ENCODE measurements around the gene ZC3H12D. TPM values are rescaled to one million over a fixed set of nuclear protein-coding genes. Genes with fewer than 3 reads are reported as not detected.

The ZC3H12D gene
- total and polyA plus RNA-seq, 2 of the 8 experiments (the other 6 are each of a cell fraction or from before 2014, with no cell fraction given) = 0.05 to 0.07 TPM

DNA sequence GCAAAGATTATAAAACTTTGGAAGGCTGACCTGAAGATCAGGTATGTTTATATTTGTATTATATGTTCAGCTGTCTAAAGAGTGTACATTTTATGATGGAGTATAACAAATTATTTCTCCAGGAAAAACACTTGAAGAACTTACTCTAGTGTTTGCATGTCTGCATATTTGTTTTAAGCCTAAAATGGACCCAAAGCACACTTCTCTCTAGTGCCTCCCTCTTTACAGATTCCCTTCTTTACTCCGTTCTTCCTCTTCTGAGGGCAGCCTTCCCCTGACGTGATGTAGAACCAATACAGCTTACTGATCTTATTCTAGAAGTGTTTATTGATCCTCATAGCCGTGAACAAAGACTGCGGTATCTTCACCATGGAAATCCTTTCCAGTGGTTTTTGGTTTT, 70.8 kb downstream of the ZC3H12D start:
- POLR2A ChIA-PET (ENCODE audit: partially characterized antibody) = interaction anchor here (1.0 kb wide), 1 partner anchor 11 kb away, joined by 3 read pairs; no protein-coding TSS in a partner anchor
- no peak overlapping the region for H3K27ac ChIP-seq (ENCODE audit: low read depth, low read length)
- no peak overlapping the region for H3K18ac ChIP-seq (ENCODE audit: extremely low read depth, low read length)
- H3K4me3 ChIP-seq (ENCODE audit: extremely low read depth in 1 of 4, insufficient read depth in 2 of 4, low read depth in 3 of 4, low read length in 4 of 4) = no peak overlapping the region
- H3K23me2 ChIP-seq (ENCODE audit: low read depth, low read length) = no peaks in the 10 kb centered on the region
- CTCF ChIA-PET (ENCODE audit: partially characterized antibody) = interaction anchor here (1.4 kb wide), 1 partner anchor 18 kb away, joined by 3 read pairs; no protein-coding TSS in a partner anchor
- no peak overlapping the region for H2BK20ac ChIP-seq (ENCODE audit: low read length)
- H3K79me1 ChIP-seq (ENCODE audit: low read depth, low read length) = no peaks in the 10 kb centered on the region
- H3K79me2 ChIP-seq (ENCODE audit: control insufficient read depth in 1 of 2, insufficient read depth in 2 of 2, low read length in 2 of 2) = no peaks in the 10 kb centered on the region
- H3K4me1 ChIP-seq (replicated peaks in 1 of 4; ENCODE audit: control insufficient read depth in 3 of 4, insufficient read depth in 4 of 4, low read length in 3 of 4) = no peaks in the 10 kb centered on the region
- H2BK5ac ChIP-seq (ENCODE audit: low read depth, low read length) = no peak overlapping the region
- no peak overlapping the region for H3K4ac ChIP-seq (replicated peaks; ENCODE audit: insufficient read length, low read depth, low read length)
- no peak overlapping the region for H3K9ac ChIP-seq (replicated peaks in 1 of 4; ENCODE audit: extremely low read depth in 1 of 4, low read depth in 3 of 4, low read length in 3 of 4)
- 90% methylated on average over 4 of the region's 4 CpGs; no CpG with 5 or more reads in 1 of the 2 experiments for WGBS, 2 experiments (ENCODE audit: extremely low coverage in 1 of 2, insufficient coverage in 1 of 2, insufficient read length in 1 of 2, insufficient replicate concordance in 2 of 2, low coverage in 1 of 2, low lambda C conversion rate in 2 of 2, missing lambda C conversion rate in 1 of 2)
- FAIRE-seq = no peak
- no peak overlapping the region for H2BK15ac ChIP-seq (ENCODE audit: low read length)
- H2BK12ac ChIP-seq (ENCODE audit: low read depth, low read length) = no peak overlapping the region
- H3K27me3 ChIP-seq (replicated peaks in 1 of 4; ENCODE audit: control insufficient read depth in 3 of 4, extremely low read depth in 1 of 4, insufficient read depth in 3 of 4, low read length in 3 of 4) = no peaks in the 10 kb centered on the region
- H2BK120ac ChIP-seq (replicated peaks; ENCODE audit: low read depth, low read length) = no peak overlapping the region
- H2AK5ac ChIP-seq (ENCODE audit: low read depth, low read length) = no peak overlapping the region
- H4K8ac ChIP-seq (ENCODE audit: extremely low read depth, insufficient read depth, low read length) = no peak overlapping the region
- H3K14ac ChIP-seq (ENCODE audit: insufficient read length) = no peak overlapping the region
- no peaks in the 10 kb centered on the region for H3K9me3 ChIP-seq (ENCODE audit: insufficient read depth in 2 of 2, low read depth in 1 of 2, low read length in 1 of 2)
- no peak overlapping the region for H3K23ac ChIP-seq (ENCODE audit: insufficient read length)
- TF ChIP-seq SIRT6 (IDR thresholded peaks at IDR 0.05; ENCODE audit: low read length) = no peak
- no peak for TF ChIP-seq MAFK (IDR thresholded peaks at IDR 0.05; ENCODE audit: low read depth, low read length)
- no peak for TF ChIP-seq POU5F1 (IDR thresholded peaks at IDR 0.05; ENCODE audit: low read depth, low read length)
- TF ChIP-seq SIN3A (conservative IDR thresholded peaks at IDR 0.05 in 1 of 2, IDR thresholded peaks at IDR 0.05 in 1 of 2; ENCODE audit: low read depth in 1 of 2, low read length in 2 of 2) = no peak
- TF ChIP-seq CHD2 (IDR thresholded peaks at IDR 0.05; ENCODE audit: low read length) = no peak
- TF ChIP-seq NRF1 (IDR thresholded peaks at IDR 0.05; ENCODE audit: low read depth, low read length) = no peak
- TF ChIP-seq EGR1 (IDR thresholded peaks at IDR 0.05; ENCODE audit: borderline replicate concordance, low read depth, low read length) = no peak
- TF ChIP-seq CHD1 (IDR thresholded peaks at IDR 0.05; ENCODE audit: low read depth, low read length) = no peak
- no peak for TF ChIP-seq RFX5 (IDR thresholded peaks at IDR 0.05; ENCODE audit: borderline replicate concordance, low read depth, low read length)
- no peak overlapping the region for H3K4me2 ChIP-seq (ENCODE audit: insufficient read depth in 1 of 2, low read depth in 2 of 2, low read length in 2 of 2)
- no peak overlapping the region for H2AFZ ChIP-seq (ENCODE audit: low read length)
- H3K36me3 ChIP-seq (ENCODE audit: control insufficient read depth in 2 of 4, insufficient read depth in 4 of 4, low read length in 3 of 4) = peaks cover 0 to 17% (median 10%) of the 10 kb centered on the region in 4 experiments; a peak in 7 of 8 replicates
- DNase-seq (ENCODE audit: low read depth in 1 of 2, low spot score in 2 of 2) = no peak
- no peak overlapping the region for H4K91ac ChIP-seq (replicated peaks; ENCODE audit: insufficient read length, low read length)
- H4K20me1 ChIP-seq (replicated peaks in 1 of 2; ENCODE audit: control insufficient read depth in 1 of 2, insufficient read depth in 2 of 2, low read length in 2 of 2) = peaks cover 0 to 2% of the 10 kb centered on the region in 2 experiments
- no peak overlapping the region for H4K5ac ChIP-seq (ENCODE audit: insufficient read length, low read depth, low read length)
- H3K56ac ChIP-seq (replicated peaks; ENCODE audit: insufficient read length, low read depth, low read length) = no peak overlapping the region
